WTC11 (cell line): ENCODE data around the gene PRR35. TPM values are rescaled to one million over a fixed set of nuclear protein-coding genes. Genes with fewer than 3 reads are reported as not detected.

Source experiments
- ATAC-seq: fragments of 200-7000 bp; cut with Tn5 transposase; 2 replicates; pipeline ENCODE4 v1.10.0; 2021; ENCODE audit warnings: mild to moderate bottlenecking, moderate library complexity
- CTCF ChIA-PET: fragments of 300-600 bp; sonication (Branson Sonifier 250); formaldehyde crosslinking; loops from one replicate; lab custom pipeline; 2021; ENCODE audit warnings: antibody characterized with exemption; lab: Charles Lee
- POLR2A ChIA-PET: fragments of 350-600 bp; sonication (Branson Sonifier 250); formaldehyde crosslinking; loops from one replicate; lab custom pipeline; 2021; ENCODE audit warnings: antibody characterized with exemption; lab: Charles Lee
- DNase-seq: peaks from one replicate; pipeline ENCODE4 v3.0.0; 2021; ENCODE audit warnings: low spot score
- H3K27ac Mint-ChIP-seq: 2 replicates; pipeline ENCODE4 v1.8.0; 2021; ENCODE audit warnings: mixed read lengths
- H3K27me3 Mint-ChIP-seq: 2 replicates; pipeline ENCODE4 v1.8.0; 2021; ENCODE audit warnings: low read depth, mild to moderate bottlenecking, moderate library complexity, mixed read lengths
- H3K36me3 Mint-ChIP-seq: 2 replicates; pipeline ENCODE4 v1.8.0; 2021; ENCODE audit warnings: mixed read lengths
- H3K4me1 Mint-ChIP-seq: 2 replicates; pipeline ENCODE4 v1.8.0; 2022; ENCODE audit warnings: mixed read lengths
- H3K4me3 Mint-ChIP-seq: 2 replicates; pipeline ENCODE4 v1.8.0; 2021; ENCODE audit warnings: mild to moderate bottlenecking, moderate library complexity, mixed read lengths
- H3K9me3 Mint-ChIP-seq: 2 replicates; pipeline ENCODE4 v1.8.0; 2021; ENCODE audit warnings: mixed read lengths
- ARID4B ChIP-seq: sonication (generic); formaldehyde crosslinking; IDR thresholded peaks from 2 replicates; pipeline ENCODE4 v1.8.0; 2023; ENCODE audit warnings: missing genetic modification reagents, mild to moderate bottlenecking, borderline replicate concordance
- E2F1 ChIP-seq: sonication (generic); formaldehyde crosslinking; IDR thresholded peaks from 2 replicates; pipeline ENCODE4 v1.8.0; 2022; ENCODE audit warnings: mild to moderate bottlenecking, missing genetic modification reagents
- EMX1 ChIP-seq: fragments of 250-450 bp; sonication (Bioruptor Pico); IDR thresholded peaks from 2 replicates; pipeline ENCODE4 v1.8.0; 2021; ENCODE audit warnings: mild to moderate bottlenecking
- FOXJ3 ChIP-seq: sonication (generic); formaldehyde crosslinking; IDR thresholded peaks from 2 replicates; pipeline ENCODE4 v1.9.0; 2021; ENCODE audit warnings: missing genetic modification reagents, mild to moderate bottlenecking, borderline replicate concordance
- GTF2I ChIP-seq: fragments of 250-450 bp; sonication (Bioruptor Pico); conservative IDR thresholded peaks from 2 replicates; pipeline ENCODE4 v1.4.0; 2021; ENCODE audit warnings: mild to moderate bottlenecking
- IRF2 ChIP-seq: sonication (generic); formaldehyde crosslinking; IDR thresholded peaks from 2 replicates; pipeline ENCODE4 v1.8.0; 2022; ENCODE audit warnings: low read depth, missing genetic modification reagents, borderline replicate concordance
- JUN ChIP-seq: sonication (generic); formaldehyde crosslinking; IDR thresholded peaks from 2 replicates; pipeline ENCODE4 v1.8.0; 2023; ENCODE audit warnings: mild to moderate bottlenecking, missing genetic modification reagents
- SMAD3 ChIP-seq: sonication (generic); formaldehyde crosslinking; IDR thresholded peaks from 2 replicates; pipeline ENCODE4 v1.8.0; 2022; ENCODE audit warnings: missing genetic modification reagents, mild to moderate bottlenecking, borderline replicate concordance
- ZNF416 ChIP-seq: fragments of 250-450 bp; sonication (Bioruptor Pico); IDR thresholded peaks from 2 replicates; pipeline ENCODE4 v1.9.0; 2021; ENCODE audit warnings: mild to moderate bottlenecking, inconsistent platforms
- ZNF425 ChIP-seq: fragments of 250-450 bp; sonication (Bioruptor Pico); conservative IDR thresholded peaks from 2 replicates; pipeline ENCODE4 v1.9.0; 2021; ENCODE audit warnings: mild to moderate bottlenecking
- total RNA-seq: library from RNA; stranded (reverse); gene quantifications from 3 replicates; pipeline ENCODE4 v1.2.3, GENCODE V29; 2021
- TF ChIP-seq, protein P1 (sequence below): sonication (generic); formaldehyde crosslinking; conservative IDR thresholded peaks from 2 replicates; pipeline ENCODE4 v1.8.1; 2023; ENCODE audit warnings: mild to moderate bottlenecking, low read depth, missing genetic modification reagents, moderate library complexity
- TF ChIP-seq, protein P2 (sequence below): fragments of 250-450 bp; sonication (Bioruptor Pico); IDR thresholded peaks from 2 replicates; pipeline ENCODE4 v1.9.0; 2021; ENCODE audit warnings: mild to moderate bottlenecking

The PRR35 gene
- total RNA-seq, 1 experiment from 2014 or later: 0.72 TPM

- TF ChIP-seq, protein P1, sequence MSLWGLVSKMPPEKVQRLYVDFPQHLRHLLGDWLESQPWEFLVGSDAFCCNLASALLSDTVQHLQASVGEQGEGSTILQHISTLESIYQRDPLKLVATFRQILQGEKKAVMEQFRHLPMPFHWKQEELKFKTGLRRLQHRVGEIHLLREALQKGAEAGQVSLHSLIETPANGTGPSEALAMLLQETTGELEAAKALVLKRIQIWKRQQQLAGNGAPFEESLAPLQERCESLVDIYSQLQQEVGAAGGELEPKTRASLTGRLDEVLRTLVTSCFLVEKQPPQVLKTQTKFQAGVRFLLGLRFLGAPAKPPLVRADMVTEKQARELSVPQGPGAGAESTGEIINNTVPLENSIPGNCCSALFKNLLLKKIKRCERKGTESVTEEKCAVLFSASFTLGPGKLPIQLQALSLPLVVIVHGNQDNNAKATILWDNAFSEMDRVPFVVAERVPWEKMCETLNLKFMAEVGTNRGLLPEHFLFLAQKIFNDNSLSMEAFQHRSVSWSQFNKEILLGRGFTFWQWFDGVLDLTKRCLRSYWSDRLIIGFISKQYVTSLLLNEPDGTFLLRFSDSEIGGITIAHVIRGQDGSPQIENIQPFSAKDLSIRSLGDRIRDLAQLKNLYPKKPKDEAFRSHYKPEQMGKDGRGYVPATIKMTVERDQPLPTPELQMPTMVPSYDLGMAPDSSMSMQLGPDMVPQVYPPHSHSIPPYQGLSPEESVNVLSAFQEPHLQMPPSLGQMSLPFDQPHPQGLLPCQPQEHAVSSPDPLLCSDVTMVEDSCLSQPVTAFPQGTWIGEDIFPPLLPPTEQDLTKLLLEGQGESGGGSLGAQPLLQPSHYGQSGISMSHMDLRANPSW (CRISPR knock-in tag): no peak
- TF ChIP-seq FOXJ3 (CRISPR knock-in tag) (no peak), EMX1 (CRISPR knock-in tag) (no peak), IRF2 (CRISPR knock-in tag) (no peak), ARID4B (CRISPR knock-in tag) (no peak), SMAD3 (CRISPR knock-in tag) (no peak), JUN (no peak), E2F1 (no peak), ZNF416 (CRISPR knock-in tag) (no peak)
- TF ChIP-seq, protein P2, sequence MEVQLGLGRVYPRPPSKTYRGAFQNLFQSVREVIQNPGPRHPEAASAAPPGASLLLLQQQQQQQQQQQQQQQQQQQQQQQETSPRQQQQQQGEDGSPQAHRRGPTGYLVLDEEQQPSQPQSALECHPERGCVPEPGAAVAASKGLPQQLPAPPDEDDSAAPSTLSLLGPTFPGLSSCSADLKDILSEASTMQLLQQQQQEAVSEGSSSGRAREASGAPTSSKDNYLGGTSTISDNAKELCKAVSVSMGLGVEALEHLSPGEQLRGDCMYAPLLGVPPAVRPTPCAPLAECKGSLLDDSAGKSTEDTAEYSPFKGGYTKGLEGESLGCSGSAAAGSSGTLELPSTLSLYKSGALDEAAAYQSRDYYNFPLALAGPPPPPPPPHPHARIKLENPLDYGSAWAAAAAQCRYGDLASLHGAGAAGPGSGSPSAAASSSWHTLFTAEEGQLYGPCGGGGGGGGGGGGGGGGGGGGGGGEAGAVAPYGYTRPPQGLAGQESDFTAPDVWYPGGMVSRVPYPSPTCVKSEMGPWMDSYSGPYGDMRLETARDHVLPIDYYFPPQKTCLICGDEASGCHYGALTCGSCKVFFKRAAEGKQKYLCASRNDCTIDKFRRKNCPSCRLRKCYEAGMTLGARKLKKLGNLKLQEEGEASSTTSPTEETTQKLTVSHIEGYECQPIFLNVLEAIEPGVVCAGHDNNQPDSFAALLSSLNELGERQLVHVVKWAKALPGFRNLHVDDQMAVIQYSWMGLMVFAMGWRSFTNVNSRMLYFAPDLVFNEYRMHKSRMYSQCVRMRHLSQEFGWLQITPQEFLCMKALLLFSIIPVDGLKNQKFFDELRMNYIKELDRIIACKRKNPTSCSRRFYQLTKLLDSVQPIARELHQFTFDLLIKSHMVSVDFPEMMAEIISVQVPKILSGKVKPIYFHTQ (CRISPR knock-in tag): no peak
- TF ChIP-seq, all 79 proteins: peak for 0
These were observed 14.0 kb downstream of the PRR35 start (continued) for GRCh38 chr16:574021-574760.

DNA sequence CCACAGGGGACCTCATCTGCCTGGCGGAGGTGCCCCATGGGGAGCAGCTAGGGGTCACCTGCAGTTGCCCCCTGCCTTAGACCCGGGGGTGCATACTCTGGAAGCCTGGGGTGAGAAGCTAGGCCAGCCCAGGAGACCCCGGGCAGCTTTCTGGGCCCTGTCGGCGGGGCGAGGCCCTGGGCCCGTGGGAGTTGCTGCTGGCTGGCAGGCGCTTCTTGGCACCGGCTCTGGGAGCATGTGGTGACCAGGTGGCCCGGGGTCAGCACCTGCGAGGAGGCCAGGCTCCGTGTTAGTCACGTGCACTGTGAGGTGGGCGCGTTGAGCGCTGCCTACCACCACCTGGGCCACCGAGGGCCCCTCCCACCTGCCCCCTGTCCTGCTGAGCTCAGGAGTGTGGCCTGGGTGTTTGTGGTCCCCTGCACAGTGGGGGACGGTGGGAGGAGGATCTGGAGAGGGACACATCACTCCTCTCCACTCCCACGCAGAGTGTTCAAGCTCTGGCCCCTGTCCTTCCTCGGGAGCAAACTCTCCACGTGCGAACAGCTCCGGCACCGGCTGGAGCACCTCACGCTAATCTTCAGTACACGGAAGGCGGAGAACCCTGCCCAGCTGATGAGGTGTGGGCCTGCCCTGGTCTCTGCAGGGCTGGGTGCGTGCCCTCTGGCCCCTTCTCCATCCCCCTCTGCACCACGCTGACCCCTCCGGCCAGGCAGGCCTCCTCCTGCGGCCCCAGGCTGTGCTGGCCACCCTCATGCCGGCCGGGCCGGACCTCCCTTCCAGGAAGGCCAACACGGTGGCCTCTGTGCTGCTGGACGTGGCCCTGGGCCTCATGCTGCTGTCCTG lies 15.4 kb downstream of the PRR35 start:
- peaks cover 13% of the 10 kb centered on the region for H3K4me1 Mint-ChIP-seq
- ATAC-seq (no peak), DNase-seq (no peak)
- no peak overlapping the region for H3K27ac Mint-ChIP-seq
- H3K4me3 Mint-ChIP-seq: no peak overlapping the region
- H3K9me3 Mint-ChIP-seq: no peaks in the 10 kb centered on the region
- CTCF ChIA-PET: interaction anchor here (0.7 to 2.4 kb wide), 4 partner anchors 12 to 184 kb away, joined by 4 to 11 read pairs (median 5); partner anchors contain the start of gene RHOT2
- H3K36me3 Mint-ChIP-seq: no peaks in the 10 kb centered on the region
- POLR2A ChIA-PET: no interaction called here
- no peak for TF ChIP-seq ZNF425 (CRISPR knock-in tag)
- no peak for TF ChIP-seq GTF2I (CRISPR knock-in tag)
- H3K27me3 Mint-ChIP-seq: no peaks in the 10 kb centered on the region
